HG03442 (cell line): Measurements from ENCODE around the gene WDFY4.

Source experiments
- ATAC-seq: cut with Tn5 transposase; IDR thresholded peaks from one replicate; pipeline ENCODE4 v1.9.1; 2021; ENCODE audit warnings: mild to moderate bottlenecking, moderate library complexity; ENCODE audit not compliant: unreplicated experiment

WDFY4 gene

GRCh38 chr10:48839809-48840679 lies 155.4 kb downstream of the WDFY4 start:
- no peak for ATAC-seq

- ATAC-seq: no peak
Measured at GRCh38 chr10:48842231-48842630, 157.6 kb downstream of the WDFY4 start.

GRCh38 chr10:48843198-48843597 lies 158.5 kb downstream of the WDFY4 start:
- ATAC-seq: no peak

GRCh38 chr10:48844616-48845015 lies 159.9 kb downstream of the WDFY4 start:
- ATAC-seq: no peak

- no peak for ATAC-seq
Measured at GRCh38 chr10:48845512-48845911, 160.8 kb downstream of the WDFY4 start.

- ATAC-seq: no peak
Measured at GRCh38 chr10:48847691-48848090, 163.0 kb downstream of the WDFY4 start.

- ATAC-seq: no peak
Measured at GRCh38 chr10:48856855-48857254, 172.2 kb downstream of the WDFY4 start.

GRCh38 chr10:48872234-48872633 lies 187.6 kb downstream of the WDFY4 start:
- ATAC-seq: no peak

- ATAC-seq: no peak
Measured at GRCh38 chr10:48878091-48878490, 193.4 kb downstream of the WDFY4 start.

- no peak for ATAC-seq
Measured at GRCh38 chr10:48879451-48879850, 194.8 kb downstream of the WDFY4 start.

GRCh38 chr10:48880016-48880705 lies 195.5 kb downstream of the WDFY4 start:
- ATAC-seq: no peak

GRCh38 chr10:48881937-48882336 lies 197.3 kb downstream of the WDFY4 start:
- no peak for ATAC-seq

- ATAC-seq: no peak
Measured at GRCh38 chr10:48882881-48883280, 198.2 kb downstream of the WDFY4 start.

GRCh38 chr10:48883701-48884100 lies 199.0 kb downstream of the WDFY4 start:
- no peak for ATAC-seq

- ATAC-seq: no peak
Measured at GRCh38 chr10:48884179-48885045, 199.7 kb downstream of the WDFY4 start.

- ATAC-seq: no peak
Measured at GRCh38 chr10:48885376-48885775, 200.7 kb downstream of the WDFY4 start.

- ATAC-seq: no peak
Measured at GRCh38 chr10:48887982-48888381, 203.3 kb downstream of the WDFY4 start.

- ATAC-seq: no peak
Measured at GRCh38 chr10:48890888-48891850, 206.5 kb downstream of the WDFY4 start.

GRCh38 chr10:48894911-48895802 lies 210.5 kb downstream of the WDFY4 start:
- ATAC-seq: no peak
